GM21576 (cell line): ENCODE data around the gene PRSS22.

Experiments used
- ATAC-seq: cut with Tn5 transposase; IDR thresholded peaks from one replicate; pipeline ENCODE4 v1.9.1; 2021; ENCODE audit warnings: mild to moderate bottlenecking, moderate library complexity; ENCODE audit not compliant: unreplicated experiment

PRSS22 gene

GRCh38 chr16:2852731-2853507 is 5.1 kb downstream of the PRSS22 start:
- ATAC-seq, result no peak

- no peak for ATAC-seq
These were observed 5.8 kb downstream of the PRSS22 start for GRCh38 chr16:2852003-2852730.

- ATAC-seq, result no peak
These were observed 8.8 kb downstream of the PRSS22 start for GRCh38 chr16:2848933-2849725.

GRCh38 chr16:2846511-2847310 is 11.3 kb downstream of the PRSS22 start:
- ATAC-seq, result no peak

GRCh38 chr16:2845116-2845515 is 12.9 kb downstream of the PRSS22 start:
- ATAC-seq, result no peak

- no peak for ATAC-seq
These were observed 14.4 kb downstream of the PRSS22 start for GRCh38 chr16:2843526-2843925.

- no peak for ATAC-seq
These were observed 15.5 kb downstream of the PRSS22 start for GRCh38 chr16:2842340-2843000.

- no peak for ATAC-seq
These were observed 16.2 kb downstream of the PRSS22 start for GRCh38 chr16:2841606-2842339.

GRCh38 chr16:2840914-2841313 is 17.1 kb downstream of the PRSS22 start:
- no peak for ATAC-seq

GRCh38 chr16:2839650-2840450 is 18.1 kb downstream of the PRSS22 start:
- no peak for ATAC-seq

- ATAC-seq, result no peak
These were observed 19.0 kb downstream of the PRSS22 start for GRCh38 chr16:2838928-2839327.

GRCh38 chr16:2836646-2837508 is 21.1 kb downstream of the PRSS22 start:
- ATAC-seq, result no peak

- ATAC-seq, result no peak
These were observed 22.1 kb downstream of the PRSS22 start for GRCh38 chr16:2835638-2836493.

GRCh38 chr16:2834968-2835367 is 23.0 kb downstream of the PRSS22 start:
- no peak for ATAC-seq

GRCh38 chr16:2833776-2834175 is 24.2 kb downstream of the PRSS22 start:
- ATAC-seq, result no peak

- ATAC-seq, result no peak
These were observed 26.8 kb downstream of the PRSS22 start for GRCh38 chr16:2831203-2831602.

- no peak for ATAC-seq
These were observed 27.6 kb downstream of the PRSS22 start for GRCh38 chr16:2830355-2830695.
